Astrocyte of the cerebellum (primary cell): ENCODE measurements around the gene OSBPL7.

ENCODE experiments used
- DNase-seq: peaks from one replicate; pipeline ENCODE4 v3.0.0-alpha.2; 2011; ENCODE audit warnings: low read depth
- H3K4me3 ChIP-seq: 2 replicates; pipeline ENCODE4 v1.5.1; 2011; ENCODE audit warnings: mild to moderate bottlenecking, low read depth, low read length, moderate library complexity
- CTCF ChIP-seq: IDR thresholded peaks from 2 replicates; pipeline ENCODE4 v1.5.1; 2012; ENCODE audit warnings: low read length, low read depth, moderate library complexity, mild to moderate bottlenecking; ENCODE audit errors: missing control alignments
- in situ Hi-C: cut with HindIII; loops from 2 replicates; pipeline ENCODE4 v1.10.0; 2017; ENCODE audit warnings: low sequenced_read_pairs

Gene OSBPL7

GRCh38 chr17:47843391-47843730 is 21.8 kb upstream of the OSBPL7 start:
- no peak for DNase-seq
- TF ChIP-seq CTCF, result no peak
- H3K4me3 ChIP-seq, result no peak overlapping the region
- in situ Hi-C loops, result no loop called here

- DNase-seq, result no peak
- in situ Hi-C loops, result no loop called here
- peak overlapping the region; percentile 70 for H3K4me3 ChIP-seq
These were observed 20.1 kb upstream of the OSBPL7 start for GRCh38 chr17:47841488-47842291.

GRCh38 chr17:47840742-47841487 is 19.3 kb upstream of the OSBPL7 start, which contains the start of gene SCRN2:
SCRN2 (minus strand) TSS chr17:47841273; CDS start chr17:47840843, 430 bp downstream.
- in situ Hi-C loops, result no loop called here
- peak within 1 kb of the TSS; percentile 70 for H3K4me3 ChIP-seq
- TF ChIP-seq CTCF, result peak; percentile 96
- peak; percentile 27 for DNase-seq

More at GRCh38 chr17:47841488-47842291, 20.1 kb upstream of the OSBPL7 start:
- no peak for TF ChIP-seq CTCF

GRCh38 chr17:47840001-47840741 is 18.6 kb upstream of the OSBPL7 start:
- no peak for DNase-seq
- in situ Hi-C loops, result no loop called here
- TF ChIP-seq CTCF, result no peak
- peak overlapping the region; percentile 70 for H3K4me3 ChIP-seq

- no peak overlapping the region for H3K4me3 ChIP-seq
- no peak for TF ChIP-seq CTCF
- no peak for DNase-seq
- in situ Hi-C loops, result no loop called here
These were observed 17.5 kb upstream of the OSBPL7 start for GRCh38 chr17:47839071-47839470.

- no peak overlapping the region for H3K4me3 ChIP-seq
- DNase-seq, result no peak
- no peak for TF ChIP-seq CTCF
- in situ Hi-C loops, result no loop called here
These were observed 17.0 kb upstream of the OSBPL7 start for GRCh38 chr17:47838636-47839035.
